ENCODE results near the gene RTP4. TPM values are rescaled to one million over a fixed set of nuclear protein-coding genes. Genes with fewer than 3 reads are reported as not detected.

RTP4 gene
- polyA plus RNA-seq, 1 donor (not counting 4 experiments of a cell fraction or from before 2014, with no cell fraction given), result 0.38 TPM

DNA sequence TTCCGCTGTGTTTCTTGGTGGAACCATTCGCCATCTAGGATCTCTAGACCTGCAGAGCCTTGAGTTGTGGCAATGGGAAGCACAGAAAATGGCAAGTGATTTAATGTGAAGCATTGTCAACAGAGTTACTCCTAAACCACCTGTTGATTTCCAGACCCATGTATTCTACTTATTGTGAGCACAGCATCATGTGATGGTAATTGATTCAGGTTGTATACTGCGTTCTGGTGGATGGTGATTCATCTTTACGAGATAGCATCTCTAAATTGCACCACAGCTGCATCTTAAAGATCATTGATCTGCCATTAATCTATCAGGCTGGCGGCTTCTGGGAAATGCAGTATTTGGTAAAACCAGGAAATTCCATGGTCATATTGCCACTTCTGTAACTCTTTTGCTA is 7.4 kb downstream of the RTP4 start:
- no peaks in the 10 kb centered on the region for H3K79me2 ChIP-seq (ENCODE audit: control insufficient read depth, insufficient read depth, low read length)
- H3K9me3 ChIP-seq (ENCODE audit: control insufficient read depth, low read depth, low read length), result no peaks in the 10 kb centered on the region
- H3K4me2 ChIP-seq (ENCODE audit: control insufficient read depth, extremely low read depth, insufficient read depth, low read depth, low read length), result no peak overlapping the region
- peaks cover 4% of the 10 kb centered on the region for H3K27me3 ChIP-seq (ENCODE audit: control insufficient read depth, extremely low read depth, insufficient read depth, low read length)
- dilution Hi-C loops (cut with MboI; ENCODE audit: extremely low pct_ligation_motif_present, low sequenced_read_pairs), result no loop called here
- no peak for DNase-seq (ENCODE audit: low read depth, low spot score)
- no peaks in the 10 kb centered on the region for H3K36me3 ChIP-seq (ENCODE audit: control insufficient read depth in 2 of 2, extremely low read depth in 1 of 2, insufficient read depth in 2 of 2, low read length in 2 of 2)
- no peak overlapping the region for H2AFZ ChIP-seq (ENCODE audit: control insufficient read depth, low read length)
- H3K4me3 ChIP-seq (ENCODE audit: control insufficient read depth in 2 of 3, extremely low read depth in 1 of 3, insufficient read depth in 2 of 3, low read depth in 1 of 3, low read length in 3 of 3), result no peak overlapping the region
- no peaks in the 10 kb centered on the region for H3K4me1 ChIP-seq (ENCODE audit: control insufficient read depth, extremely low read depth, insufficient read depth, low read length)
- no peak for FAIRE-seq
- no peak overlapping the region for H3K9ac ChIP-seq (ENCODE audit: control insufficient read depth, extremely low read depth, insufficient read depth, low read length)
- TF ChIP-seq EZH2 (IDR thresholded peaks at IDR 0.05; ENCODE audit: low read length), result no peak
- no peak for TF ChIP-seq CTCF (optimal IDR thresholded peaks at IDR 0.05 in 1 of 3, IDR thresholded peaks at IDR 0.05 in 1 of 3, conservative IDR thresholded peaks at IDR 0.05 in 1 of 3; ENCODE audit: extremely low read depth in 1 of 3, insufficient read depth in 2 of 3, low read length in 3 of 3)
- H3K9me1 ChIP-seq (ENCODE audit: control insufficient read depth, extremely low read depth, insufficient read depth, low read length), result no peaks in the 10 kb centered on the region
- H3K27ac ChIP-seq (ENCODE audit: control insufficient read depth, insufficient read depth, low read length), result no peak overlapping the region
- H4K20me1 ChIP-seq (ENCODE audit: control insufficient read depth, extremely low read depth, insufficient read depth, low read length), result no peaks in the 10 kb centered on the region

DNA sequence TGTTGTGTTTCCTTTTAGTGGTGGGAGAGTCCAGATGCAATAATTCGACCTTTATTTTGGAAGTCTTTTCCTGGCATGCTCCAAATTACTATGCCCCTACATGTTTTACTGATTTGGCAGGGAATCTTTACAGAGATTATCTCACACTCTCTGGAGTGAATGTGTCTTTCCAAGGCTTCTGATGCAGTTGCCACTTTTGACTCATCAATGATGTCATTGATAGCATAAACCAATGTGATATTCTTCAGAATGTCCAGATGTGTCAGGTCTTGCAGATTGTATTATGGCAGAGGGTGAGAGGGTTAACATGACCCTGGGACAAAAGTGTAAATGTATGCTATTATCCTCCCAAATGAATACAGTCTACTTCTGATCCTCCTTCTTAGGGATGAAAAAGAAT is 9.7 kb downstream of the RTP4 start:
- no peaks in the 10 kb centered on the region for H3K27me3 ChIP-seq (ENCODE audit: control insufficient read depth, extremely low read depth, insufficient read depth, low read length)
- no peak overlapping the region for H3K27ac ChIP-seq (ENCODE audit: control insufficient read depth, insufficient read depth, low read length)
- FAIRE-seq (no peak), DNase-seq (ENCODE audit: low read depth, low spot score) (no peak)
- no peaks in the 10 kb centered on the region for H3K4me1 ChIP-seq (ENCODE audit: control insufficient read depth, extremely low read depth, insufficient read depth, low read length)
- no peak overlapping the region for H2AFZ ChIP-seq (ENCODE audit: control insufficient read depth, low read length)
- no peaks in the 10 kb centered on the region for H3K36me3 ChIP-seq (ENCODE audit: control insufficient read depth in 2 of 2, extremely low read depth in 1 of 2, insufficient read depth in 2 of 2, low read length in 2 of 2)
- no peak overlapping the region for H3K4me2 ChIP-seq (ENCODE audit: control insufficient read depth, extremely low read depth, insufficient read depth, low read depth, low read length)
- H3K9ac ChIP-seq (ENCODE audit: control insufficient read depth, extremely low read depth, insufficient read depth, low read length), result no peak overlapping the region
- no peaks in the 10 kb centered on the region for H3K9me1 ChIP-seq (ENCODE audit: control insufficient read depth, extremely low read depth, insufficient read depth, low read length)
- no peak overlapping the region for H3K4me3 ChIP-seq (ENCODE audit: control insufficient read depth in 2 of 3, extremely low read depth in 1 of 3, insufficient read depth in 2 of 3, low read depth in 1 of 3, low read length in 3 of 3)
- H4K20me1 ChIP-seq (ENCODE audit: control insufficient read depth, extremely low read depth, insufficient read depth, low read length), result no peaks in the 10 kb centered on the region
- no peak for TF ChIP-seq CTCF (optimal IDR thresholded peaks at IDR 0.05 in 1 of 3, IDR thresholded peaks at IDR 0.05 in 1 of 3, conservative IDR thresholded peaks at IDR 0.05 in 1 of 3; ENCODE audit: extremely low read depth in 1 of 3, insufficient read depth in 2 of 3, low read length in 3 of 3)
- no peak for TF ChIP-seq EZH2 (IDR thresholded peaks at IDR 0.05; ENCODE audit: low read length)
- dilution Hi-C loops (cut with MboI; ENCODE audit: extremely low pct_ligation_motif_present, low sequenced_read_pairs), result no loop called here
- no peaks in the 10 kb centered on the region for H3K79me2 ChIP-seq (ENCODE audit: control insufficient read depth, insufficient read depth, low read length)
- H3K9me3 ChIP-seq (ENCODE audit: control insufficient read depth, low read depth, low read length), result no peaks in the 10 kb centered on the region

Data from keratinocyte (primary cell).